Adipocyte (in vitro differentiated cells): ENCODE measurements around the gene ENTHD1.

Source experiments
- DNase-seq: peaks from one replicate; pipeline ENCODE4 v3.0.0-alpha.2; 2015; ENCODE audit warnings: low read depth
- H3K27me3 ChIP-seq: replicated peaks from 2 replicates; pipeline ENCODE4 v1.7.0; 2013; ENCODE audit warnings: mild to moderate bottlenecking, low read length, moderate library complexity; ENCODE audit not compliant: control insufficient read depth, insufficient read depth
- H3K36me3 ChIP-seq: 2 replicates; pipeline ENCODE4 v1.7.0; 2013; ENCODE audit warnings: low read length, mild to moderate bottlenecking, moderate library complexity; ENCODE audit not compliant: control insufficient read depth, insufficient read depth, severe bottlenecking
- H3K4me1 ChIP-seq: 2 replicates; pipeline ENCODE4 v1.7.0; 2013; ENCODE audit warnings: mild to moderate bottlenecking, low read length, moderate library complexity; ENCODE audit not compliant: control insufficient read depth, insufficient read depth
- H3K4me3 ChIP-seq: 2 replicates; pipeline ENCODE4 v1.7.0; 2013; ENCODE audit warnings: mild to moderate bottlenecking, low read length, moderate library complexity
- H3K9ac ChIP-seq: 2 replicates; pipeline ENCODE4 v1.7.0; 2013; ENCODE audit warnings: mild to moderate bottlenecking, low read length, moderate library complexity
- H3K9me3 ChIP-seq: 2 replicates; pipeline ENCODE4 v1.7.0; 2013; ENCODE audit warnings: mild to moderate bottlenecking, low read length, moderate library complexity; ENCODE audit not compliant: control insufficient read depth

ENTHD1 gene

GRCh38 chr22:39923696-39924095 lies 30.1 kb upstream of the ENTHD1 start:
- no peak overlapping the region for H3K9ac ChIP-seq
- H3K27me3 ChIP-seq = peaks cover 81% of the 10 kb centered on the region
- H3K9me3 ChIP-seq = no peaks in the 10 kb centered on the region
- H3K4me1 ChIP-seq = peaks cover 18% of the 10 kb centered on the region
- H3K4me3 ChIP-seq = no peak overlapping the region
- DNase-seq = no peak
- H3K36me3 ChIP-seq = no peaks in the 10 kb centered on the region

GRCh38 chr22:39920134-39920743 lies 26.7 kb upstream of the ENTHD1 start:
- H3K27me3 ChIP-seq = peaks cover 69% of the 10 kb centered on the region

DNA sequence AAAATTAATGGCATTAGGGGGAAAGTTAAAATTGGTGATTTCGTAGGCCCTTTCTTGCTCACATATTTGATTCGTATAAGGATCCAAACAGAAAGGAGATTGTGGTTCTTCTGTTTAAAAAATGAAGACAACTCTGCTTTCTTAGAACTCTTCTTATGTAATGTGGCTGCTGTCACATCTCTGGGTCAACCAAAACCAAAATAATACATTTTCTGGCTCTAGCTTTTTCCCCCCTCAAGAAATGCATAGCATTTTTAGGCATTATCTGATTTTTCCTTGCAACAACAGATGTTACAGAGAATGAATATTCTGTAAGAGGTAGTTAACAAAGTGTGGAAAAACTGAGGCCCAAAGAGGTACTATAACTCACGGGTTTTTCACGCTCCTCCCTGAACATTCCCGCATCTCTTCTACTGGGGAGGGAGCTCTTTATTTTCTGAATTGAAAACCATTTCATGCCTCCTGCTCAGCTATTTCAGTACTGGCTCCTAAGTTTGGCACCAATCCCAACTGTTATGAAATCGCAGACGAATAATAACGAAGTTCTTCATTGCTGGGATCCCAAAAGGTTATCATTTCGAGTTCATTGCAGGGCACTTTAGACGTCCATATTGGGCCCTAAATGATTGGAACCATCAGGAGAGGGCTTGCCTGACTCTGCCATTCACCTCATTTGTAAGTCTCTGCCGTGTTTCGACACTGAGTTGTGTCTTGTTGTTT lies 24.4 kb upstream of the ENTHD1 start:
- DNase-seq = no peak
- Histone ChIP-seq H3K4me1 (peaks cover 4% of the 10 kb centered on the region), H3K9me3 (no peaks in the 10 kb centered on the region), H3K27me3 (peaks cover 68% of the 10 kb centered on the region), H3K9ac (no peak overlapping the region), H3K4me3 (no peak overlapping the region), H3K36me3 (no peaks in the 10 kb centered on the region)

More at GRCh38 chr22:39920134-39920743, 26.7 kb upstream of the ENTHD1 start:
- Histone ChIP-seq H3K36me3 (no peaks in the 10 kb centered on the region), H3K4me3 (no peak overlapping the region), H3K9me3 (no peaks in the 10 kb centered on the region), H3K9ac (no peak overlapping the region), H3K4me1 (peaks cover 6% of the 10 kb centered on the region)
- DNase-seq = no peak

DNA sequence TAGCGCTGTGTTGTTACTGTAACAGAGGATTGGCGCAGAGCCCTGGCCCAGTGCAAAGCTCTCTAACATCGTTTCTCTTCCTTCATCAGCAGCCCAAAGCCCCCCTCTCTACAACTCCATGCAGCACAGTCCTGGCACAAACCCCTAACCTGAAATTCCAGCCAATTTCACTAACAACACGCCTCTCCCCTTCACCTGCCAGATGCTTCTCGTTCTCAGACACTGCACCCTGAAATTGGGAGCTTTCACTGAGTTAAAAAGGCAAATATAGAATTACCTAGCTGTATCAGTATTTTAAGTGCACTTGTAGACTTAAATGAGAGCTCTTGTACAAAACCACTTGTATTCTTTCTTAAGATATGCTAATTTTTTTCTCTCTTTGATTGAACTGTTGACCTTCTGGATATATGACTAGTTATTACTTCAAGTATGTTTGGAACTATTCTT lies 23.7 kb upstream of the ENTHD1 start:
- Histone ChIP-seq H3K9me3 (no peaks in the 10 kb centered on the region), H3K4me3 (no peak overlapping the region), H3K36me3 (no peaks in the 10 kb centered on the region), H3K27me3 (peaks cover 69% of the 10 kb centered on the region), H3K9ac (no peak overlapping the region), H3K4me1 (peaks cover 4% of the 10 kb centered on the region)
- DNase-seq = no peak

- H3K27me3 ChIP-seq = peaks cover 65% of the 10 kb centered on the region
- H3K4me1 ChIP-seq = peaks cover 4% of the 10 kb centered on the region
- DNase-seq = no peak
- H3K9ac ChIP-seq = no peak overlapping the region
- no peaks in the 10 kb centered on the region for H3K36me3 ChIP-seq
- no peak overlapping the region for H3K4me3 ChIP-seq
- H3K9me3 ChIP-seq = no peaks in the 10 kb centered on the region
These were observed 22.9 kb upstream of the ENTHD1 start for GRCh38 chr22:39916496-39916895.

GRCh38 chr22:39915295-39915726 lies 21.8 kb upstream of the ENTHD1 start:
- Histone ChIP-seq H3K27me3 (peaks cover 54% of the 10 kb centered on the region), H3K4me1 (peaks cover 4% of the 10 kb centered on the region), H3K9ac (no peak overlapping the region), H3K36me3 (no peaks in the 10 kb centered on the region), H3K9me3 (no peaks in the 10 kb centered on the region), H3K4me3 (no peak overlapping the region)
- DNase-seq = no peak

DNA sequence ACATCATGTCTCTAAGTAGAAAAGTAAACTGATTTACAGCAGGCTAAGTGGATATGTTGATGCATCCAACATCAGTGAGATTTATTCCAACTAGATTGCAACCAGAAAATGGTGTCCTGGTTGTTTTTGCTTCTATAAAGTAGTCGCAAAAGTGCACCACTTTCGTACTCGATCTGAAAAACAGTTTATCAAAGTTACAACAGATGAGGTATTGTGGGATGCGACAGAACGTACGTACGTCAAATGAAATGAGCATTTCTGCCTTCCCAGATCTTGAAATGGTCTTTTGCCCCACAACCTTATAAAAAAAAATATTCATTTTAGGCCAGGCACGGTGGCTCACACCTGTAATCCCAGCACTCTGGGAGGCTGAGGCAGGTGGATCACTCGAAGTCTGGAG lies 21.0 kb upstream of the ENTHD1 start:
- H3K36me3 ChIP-seq = no peaks in the 10 kb centered on the region
- no peak for DNase-seq
- no peak overlapping the region for H3K9ac ChIP-seq
- H3K27me3 ChIP-seq = peaks cover 47% of the 10 kb centered on the region
- peaks cover 4% of the 10 kb centered on the region for H3K4me1 ChIP-seq
- no peaks in the 10 kb centered on the region for H3K9me3 ChIP-seq
- no peak overlapping the region for H3K4me3 ChIP-seq

DNA sequence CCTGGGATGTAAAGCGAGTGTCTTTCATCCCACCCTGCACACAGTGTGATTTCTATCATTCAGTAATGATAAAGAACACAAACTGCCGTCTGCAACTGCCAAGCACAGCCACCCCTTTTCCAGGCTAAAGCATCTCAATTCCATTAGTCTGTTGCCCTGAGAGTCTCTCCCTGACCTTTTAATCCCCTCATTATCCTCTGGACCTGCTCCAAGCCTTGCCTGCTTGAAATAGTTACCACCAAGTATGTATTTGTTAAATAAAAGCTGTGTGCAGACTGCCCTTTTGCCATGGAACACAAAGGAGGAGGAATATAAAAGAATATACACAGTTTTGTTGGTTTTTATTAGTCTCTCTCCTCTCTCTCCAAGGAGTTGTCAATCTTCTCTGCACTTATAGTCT lies 20.3 kb upstream of the ENTHD1 start:
- Histone ChIP-seq H3K4me1 (peaks cover 4% of the 10 kb centered on the region), H3K27me3 (peaks cover 47% of the 10 kb centered on the region)

GRCh38 chr22:39913321-39913720 lies 19.8 kb upstream of the ENTHD1 start:
- no peak overlapping the region for H3K4me3 ChIP-seq
- H3K9ac ChIP-seq = no peak overlapping the region
- peaks cover 48% of the 10 kb centered on the region for H3K27me3 ChIP-seq
- no peak for DNase-seq
- H3K36me3 ChIP-seq = no peaks in the 10 kb centered on the region
- H3K9me3 ChIP-seq = no peaks in the 10 kb centered on the region
- peaks cover 4% of the 10 kb centered on the region for H3K4me1 ChIP-seq

More for the DNA sequence above, 20.3 kb upstream of the ENTHD1 start:
- Histone ChIP-seq H3K36me3 (no peaks in the 10 kb centered on the region), H3K9ac (no peak overlapping the region), H3K4me3 (no peak overlapping the region), H3K9me3 (no peaks in the 10 kb centered on the region)
- no peak for DNase-seq

GRCh38 chr22:39910876-39911613 lies 17.5 kb upstream of the ENTHD1 start:
- DNase-seq = no peak
- H3K4me3 ChIP-seq = no peak overlapping the region
- H3K4me1 ChIP-seq = no peaks in the 10 kb centered on the region
- peaks cover 43% of the 10 kb centered on the region for H3K27me3 ChIP-seq
- no peaks in the 10 kb centered on the region for H3K9me3 ChIP-seq
- no peaks in the 10 kb centered on the region for H3K36me3 ChIP-seq
- no peak overlapping the region for H3K9ac ChIP-seq

- no peak overlapping the region for H3K9ac ChIP-seq
- no peak for DNase-seq
- H3K36me3 ChIP-seq = no peaks in the 10 kb centered on the region
- H3K9me3 ChIP-seq = no peaks in the 10 kb centered on the region
- H3K27me3 ChIP-seq = peaks cover 35% of the 10 kb centered on the region
- H3K4me3 ChIP-seq = no peak overlapping the region
- no peaks in the 10 kb centered on the region for H3K4me1 ChIP-seq
These were observed 15.2 kb upstream of the ENTHD1 start for GRCh38 chr22:39908737-39909136.
